ENCODE measurements around the gene TRAP1.
A peak's percentile ranks its signal among the peaks of the same experiment; 100 is the strongest.
"Not testable (repeated sequence)": the region's sequence is repeated elsewhere in the genome, so short reads cannot be mapped to it uniquely, and the experiment has no call there.

TRAP1 gene

GRCh38 chr16:3670711-3671110 is 46.6 kb downstream of the TRAP1 start:
- no peak for DNase-seq

GRCh38 chr16:3669082-3669481 is 48.2 kb downstream of the TRAP1 start:
- DNase-seq = no peak

DNA sequence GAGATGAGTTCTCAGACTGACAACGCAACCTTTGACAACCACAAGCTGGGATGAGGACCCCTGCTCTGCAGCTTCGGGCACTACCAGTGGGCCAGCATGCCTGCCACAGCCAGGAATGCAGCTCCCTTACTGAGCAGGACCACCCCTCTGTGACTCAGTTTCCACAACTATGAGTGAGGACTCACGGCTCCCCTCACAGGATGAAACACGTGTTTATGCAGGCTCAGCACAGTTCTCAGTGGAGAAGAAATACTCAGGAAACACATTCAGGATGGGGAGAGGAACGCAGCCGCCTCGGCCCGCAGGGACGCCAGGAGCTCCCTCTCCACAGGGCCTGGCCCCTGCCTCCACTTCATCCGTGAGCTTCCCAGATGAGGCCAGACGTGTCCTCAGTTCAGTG is 48.7 kb downstream of the TRAP1 start:
- DNase-seq = no peak

DNA sequence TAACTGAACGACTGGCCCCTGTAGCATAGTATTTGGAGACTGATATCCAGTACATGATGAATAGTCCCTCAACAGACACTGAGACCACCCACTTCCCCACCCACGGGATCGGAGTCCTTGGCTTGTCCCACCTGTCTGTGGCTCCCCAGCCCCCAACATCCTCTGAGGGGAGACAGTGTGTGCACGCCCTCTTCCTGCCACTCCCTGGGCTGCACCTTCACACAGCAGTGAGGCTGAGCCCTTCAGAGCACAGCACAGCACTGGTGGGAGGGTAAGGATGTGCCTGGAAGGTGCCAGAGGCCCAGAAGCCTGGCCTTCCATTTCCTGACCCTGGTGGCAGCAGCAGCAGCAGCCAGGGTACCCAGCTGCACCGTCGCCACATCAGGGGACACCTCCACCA is 51.8 kb downstream of the TRAP1 start:
- no peak for DNase-seq

DNA sequence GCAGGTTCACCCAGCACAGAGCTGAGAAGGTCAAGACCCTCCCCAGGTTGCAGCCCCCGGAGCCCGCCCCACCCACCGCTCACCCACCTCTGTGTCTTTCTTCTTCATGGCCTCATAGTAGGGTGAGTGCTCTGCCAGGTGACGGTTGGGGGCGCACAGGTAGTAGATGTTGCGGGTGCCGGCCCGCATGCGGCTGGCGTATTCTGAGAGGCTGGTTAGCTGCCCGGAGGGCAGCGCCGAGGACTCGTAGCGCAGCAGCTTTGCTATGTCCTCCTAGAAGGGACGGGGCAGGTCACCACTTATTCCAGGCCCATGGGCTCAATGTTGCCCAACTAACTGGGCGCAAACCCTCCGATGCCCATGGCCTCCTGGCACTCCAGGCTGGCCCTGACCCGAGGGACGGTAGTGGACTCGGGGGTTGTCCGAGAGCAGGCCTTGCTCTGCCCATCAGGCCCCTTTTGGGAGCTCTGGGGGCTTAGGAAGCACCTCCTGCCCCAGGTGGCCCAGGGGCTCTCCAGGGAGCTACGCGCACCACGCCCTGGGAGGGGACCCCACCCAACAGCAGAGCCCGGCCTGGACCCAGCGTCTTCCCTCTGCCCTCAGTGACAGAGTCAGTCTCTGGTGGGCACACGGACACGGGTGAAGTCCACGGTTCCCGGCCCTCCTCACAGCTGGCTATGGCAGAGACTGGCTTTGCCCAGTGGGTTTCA is 53.0 kb downstream of the TRAP1 start:
- DNase-seq = no peak

GRCh38 chr16:3662601-3663000 is 54.7 kb downstream of the TRAP1 start:
- DNase-seq = no peak

- DNase-seq = no peak
Observed at GRCh38 chr16:3661922-3662321, 55.4 kb downstream of the TRAP1 start.

GRCh38 chr16:3661311-3661710 is 56.0 kb downstream of the TRAP1 start:
- DNase-seq = no peak

- no peak for DNase-seq
Observed at GRCh38 chr16:3659251-3659650, 58.1 kb downstream of the TRAP1 start.

- DNase-seq = peak; percentile 72
Observed at GRCh38 chr16:3656491-3657468, 60.5 kb downstream of the TRAP1 start.

- DNase-seq = not testable (repeated sequence)
Observed at GRCh38 chr16:3656160-3656490, 61.2 kb downstream of the TRAP1 start.

- no peak for DNase-seq
Observed at GRCh38 chr16:3655396-3656159, 61.7 kb downstream of the TRAP1 start.

DNA sequence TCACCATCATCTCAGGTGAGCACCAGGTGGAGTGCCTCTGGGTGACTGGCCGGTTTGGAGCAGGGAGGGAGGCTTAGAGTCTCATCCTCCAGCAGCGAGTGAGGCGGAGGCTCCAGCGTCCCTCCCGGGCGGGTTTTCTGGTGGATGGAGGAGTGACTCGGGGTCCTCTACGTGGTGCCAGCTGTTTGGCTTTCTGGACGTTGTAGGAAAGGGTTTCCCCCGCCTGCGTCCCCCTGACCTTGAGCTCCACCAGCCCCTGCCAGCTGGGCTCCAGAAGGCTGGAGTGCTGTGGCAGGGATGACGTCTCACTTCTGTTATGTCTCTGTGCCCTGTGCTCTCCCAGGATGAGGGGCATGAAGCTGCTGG is 62.3 kb downstream of the TRAP1 start:
- DNase-seq = no peak

DNA sequence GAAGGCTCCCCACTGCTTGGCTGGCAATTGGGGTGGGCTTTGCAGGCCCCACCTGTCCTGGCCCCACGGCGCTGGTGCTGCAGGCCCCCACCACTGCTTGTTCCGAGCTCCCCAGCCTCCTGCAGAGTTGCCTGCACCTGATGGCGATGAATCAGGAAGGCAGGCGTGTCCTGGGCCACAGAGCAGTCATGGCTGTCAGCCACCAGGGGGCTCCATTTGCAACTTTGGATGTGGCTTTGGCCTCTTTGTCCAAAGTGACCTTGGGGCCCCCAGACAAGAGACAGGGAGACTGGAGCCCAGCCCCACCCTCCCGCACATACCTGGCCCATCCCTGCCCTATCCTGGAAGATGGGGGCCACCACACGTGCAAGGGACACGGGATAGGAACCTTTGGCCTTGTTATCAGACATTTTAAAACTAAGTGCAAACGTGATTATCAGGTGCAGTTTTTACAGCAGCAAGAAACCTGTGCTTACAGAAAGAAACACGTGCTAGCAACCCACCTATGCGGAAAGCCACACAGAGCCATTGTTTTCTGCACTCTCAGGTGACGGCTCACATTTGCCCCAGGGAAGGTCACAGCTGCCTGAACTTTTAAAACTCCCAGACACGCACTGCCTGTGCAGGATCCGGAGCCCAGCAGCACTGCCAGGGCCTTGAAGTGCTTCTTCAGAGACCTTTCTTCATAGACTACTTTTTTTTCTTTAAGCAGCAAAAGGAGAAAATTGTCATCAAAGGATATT is 62.9 kb downstream of the TRAP1 start, which contains the start of gene DNASE1:
TSS of gene DNASE1 (plus strand) at position 443 of the 743 bp plus-strand sequence. CDS start 683 bp downstream, outside the sequence.
- peak; percentile 75 for DNase-seq

- no peak for DNase-seq
Observed at GRCh38 chr16:3652373-3653195, 64.7 kb downstream of the TRAP1 start.

GRCh38 chr16:3651461-3652372 is 65.6 kb downstream of the TRAP1 start:
- no peak for DNase-seq

- DNase-seq = no peak
Observed at GRCh38 chr16:3650631-3651265, 66.6 kb downstream of the TRAP1 start.

GRCh38 chr16:3646348-3646920 is 70.9 kb downstream of the TRAP1 start:
- no peak for DNase-seq

DNA sequence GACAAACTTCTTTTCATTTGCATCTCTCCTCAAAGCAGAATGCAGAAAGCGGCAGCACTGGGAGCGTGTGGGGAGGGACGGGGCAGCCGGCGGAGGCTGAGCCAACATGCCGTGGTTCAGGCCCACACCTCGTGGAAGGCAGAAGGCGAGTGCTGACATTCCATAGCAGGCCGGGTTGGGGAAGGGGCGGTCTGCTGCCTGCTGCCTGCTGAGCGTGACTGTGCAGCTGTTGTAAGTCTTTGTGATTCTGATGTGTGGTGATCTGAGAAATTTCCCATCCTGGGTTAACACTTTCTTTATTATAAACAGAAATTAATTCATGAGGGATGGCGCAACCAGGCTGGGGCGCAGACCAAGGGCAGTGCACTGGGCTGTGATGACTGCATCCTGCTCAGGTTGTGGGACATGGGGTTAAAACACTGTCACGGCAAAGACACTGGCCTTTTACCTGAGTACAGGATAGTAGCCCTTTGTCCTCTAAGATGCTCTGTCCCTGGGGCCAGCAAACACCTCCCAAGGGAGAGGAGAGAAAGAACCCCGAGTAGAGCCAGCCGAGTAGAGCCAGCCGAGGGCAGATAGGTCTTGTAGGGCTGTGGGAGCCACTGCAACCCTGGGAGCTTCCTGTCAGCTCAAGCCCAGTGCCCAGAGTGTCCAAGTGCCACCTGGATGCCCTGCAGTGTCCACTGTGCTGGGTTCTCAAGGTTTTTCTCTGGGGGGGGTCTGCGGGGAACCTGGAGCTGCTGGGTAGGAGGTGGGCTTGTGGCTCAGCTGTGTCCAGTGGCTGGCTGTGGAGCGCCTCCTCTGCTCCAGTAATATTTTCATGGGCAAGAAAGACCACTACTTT is 71.6 kb downstream of the TRAP1 start:
- no peak for DNase-seq
